GM10266 (cell line): ENCODE measurements around the gene CLIP4.

ENCODE experiments used
- DNase-seq: peaks from one replicate; pipeline ENCODE4 v3.0.0; 2012; ENCODE audit errors: extremely low spot score
- CTCF ChIP-seq: IDR thresholded peaks from 2 replicates; pipeline ENCODE4 v1.5.1; 2012; ENCODE audit warnings: mild to moderate bottlenecking, low read depth; ENCODE audit not compliant: control insufficient read depth, insufficient read depth; ENCODE audit errors: missing control alignments

The CLIP4 gene

GRCh38 chr2:29219374-29219773 lies 104.2 kb downstream of the CLIP4 start:
- TF ChIP-seq CTCF: no peak
- DNase-seq: no peak

GRCh38 chr2:29220506-29221270 lies 105.5 kb downstream of the CLIP4 start:
- no peak for TF ChIP-seq CTCF
- DNase-seq: no peak

GRCh38 chr2:29222381-29223179 lies 107.4 kb downstream of the CLIP4 start:
- no peak for TF ChIP-seq CTCF
- no peak for DNase-seq

- DNase-seq: no peak
- TF ChIP-seq CTCF: no peak
Measured at GRCh38 chr2:29223257-29223656, 108.0 kb downstream of the CLIP4 start.

- no peak for DNase-seq
- TF ChIP-seq CTCF: no peak
Measured at GRCh38 chr2:29223851-29224692, 108.9 kb downstream of the CLIP4 start.

- TF ChIP-seq CTCF: no peak
- DNase-seq: no peak
Measured at GRCh38 chr2:29224693-29225551, 109.7 kb downstream of the CLIP4 start.
